Upper lobe of left lung (tissue), 6 donors: ENCODE results near the gene DCAF6. TPM values are rescaled to one million over a fixed set of nuclear protein-coding genes. Genes with fewer than 3 reads are reported as not detected.

Experiments
- ATAC-seq, 2 donors: fragments of 200-7000 bp; cut with Tn5 transposase; one replicate each; pipeline ENCODE4 v1.9.1; 2022; ENCODE audit warnings: mild to moderate bottlenecking in 2 of 2, moderate library complexity in 2 of 2; ENCODE audit not compliant: low FRiP score in 2 of 2
- DNase-seq, 2 donors: peaks; one replicate each; pipeline ENCODE4 v3.0.0-alpha.2; 2019 to 2020
- H3K27ac ChIP-seq, 4 donors: fragments of 200-600 bp; sonication (generic); one replicate each; pipeline ENCODE4 v1.5.1; 2016 to 2019
- H3K27me3 ChIP-seq, 4 donors: fragments of 200-600 bp; sonication (generic); one replicate each; pipeline ENCODE4 v1.5.1; 2017 to 2019
- H3K36me3 ChIP-seq, 4 donors: fragments of 200-600 bp; sonication (generic); one replicate each; pipeline ENCODE4 v1.5.1; 2016 to 2019
- H3K4me1 ChIP-seq, 4 donors: fragments of 200-600 bp; sonication (generic); one replicate each; pipeline ENCODE4 v1.5.1; 2018 to 2019
- H3K4me3 ChIP-seq, 4 donors: fragments of 200-600 bp; sonication (generic); one replicate each; pipeline ENCODE4 v1.5.1; 2017 to 2019; ENCODE audit warnings: mild to moderate bottlenecking in 2 of 4, moderate library complexity in 1 of 4
- H3K9me3 ChIP-seq, 4 donors: fragments of 200-600 bp; sonication (generic); one replicate each; pipeline ENCODE4 v1.5.1; 2018 to 2019
- EP300 ChIP-seq, 4 donors: sonication (generic); formaldehyde crosslinking; IDR thresholded peaks; one replicate each; pipeline ENCODE4 v1.5.1; 2017; ENCODE audit warnings: antibody characterized with exemption in 4 of 4, control low read depth in 2 of 4
- POLR2A ChIP-seq, 4 donors: fragments of 450-650 bp; IDR thresholded peaks; one replicate each; pipeline ENCODE4 v1.5.1; 2016 to 2017; ENCODE audit warnings: antibody characterized with exemption in 4 of 4, mild to moderate bottlenecking in 2 of 4
- POLR2AphosphoS5 ChIP-seq, 2 donors: sonication (generic); formaldehyde crosslinking; IDR thresholded peaks; one replicate each; pipeline ENCODE4 v1.5.1; 2017; ENCODE audit warnings: antibody characterized with exemption in 2 of 2
- WGBS, 2 donors: methylation state at CpG; one replicate each; pipeline ENCODE4 v1.1.5; 2017 to 2018; 5-methylcytosine and 5-hydroxymethylcytosine counted together
- total RNA-seq, 6 donors: library from RNA; depleted of rRNA in 4 of 6; stranded (reverse); fragments of >200 nt in 4 of 6; gene quantifications; one replicate each; pipeline versions ENCODE4 v1.1.0 to v1.2.1, GENCODE V29; 2016 to 2021
- TF ChIP-seq, protein P1 (sequence below), 6 experiments: fragments of 450-650 bp in 4 of 6; fragments of 200-600 bp in 2 of 6; sonication (generic) in 2 of 6; IDR thresholded peaks; one replicate each; pipeline ENCODE4 v1.5.1; 2016 to 2019; ENCODE audit warnings: antibody characterized with exemption in 6 of 6
- donor health status: DM: no; HTN: no; CAD: no; lungs with moderate emphysema.
- donor health status: DM: no; HTN: yes; CAD: no; lungs with severe emphysema.

Gene DCAF6
- total RNA-seq, 6 donors from 2014 or later, result 37.5 to 110 (median 55.5) TPM

- no peak for ATAC-seq
- 76 to 79% methylated on average over 4 of the region's 4 CpGs for WGBS, 2 donors
- TF ChIP-seq, protein P1, sequence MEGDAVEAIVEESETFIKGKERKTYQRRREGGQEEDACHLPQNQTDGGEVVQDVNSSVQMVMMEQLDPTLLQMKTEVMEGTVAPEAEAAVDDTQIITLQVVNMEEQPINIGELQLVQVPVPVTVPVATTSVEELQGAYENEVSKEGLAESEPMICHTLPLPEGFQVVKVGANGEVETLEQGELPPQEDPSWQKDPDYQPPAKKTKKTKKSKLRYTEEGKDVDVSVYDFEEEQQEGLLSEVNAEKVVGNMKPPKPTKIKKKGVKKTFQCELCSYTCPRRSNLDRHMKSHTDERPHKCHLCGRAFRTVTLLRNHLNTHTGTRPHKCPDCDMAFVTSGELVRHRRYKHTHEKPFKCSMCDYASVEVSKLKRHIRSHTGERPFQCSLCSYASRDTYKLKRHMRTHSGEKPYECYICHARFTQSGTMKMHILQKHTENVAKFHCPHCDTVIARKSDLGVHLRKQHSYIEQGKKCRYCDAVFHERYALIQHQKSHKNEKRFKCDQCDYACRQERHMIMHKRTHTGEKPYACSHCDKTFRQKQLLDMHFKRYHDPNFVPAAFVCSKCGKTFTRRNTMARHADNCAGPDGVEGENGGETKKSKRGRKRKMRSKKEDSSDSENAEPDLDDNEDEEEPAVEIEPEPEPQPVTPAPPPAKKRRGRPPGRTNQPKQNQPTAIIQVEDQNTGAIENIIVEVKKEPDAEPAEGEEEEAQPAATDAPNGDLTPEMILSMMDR (IDR thresholded peaks at IDR 0.05), result no peak
- TF ChIP-seq POLR2AphosphoS5 (IDR thresholded peaks at IDR 0.05) (no peak), EP300 (IDR thresholded peaks at IDR 0.05) (no peak), POLR2A (IDR thresholded peaks at IDR 0.05) (no peak)
These were observed 28.2 kb downstream of the DCAF6 start for GRCh38 chr1:167964646-167965045.

DNA sequence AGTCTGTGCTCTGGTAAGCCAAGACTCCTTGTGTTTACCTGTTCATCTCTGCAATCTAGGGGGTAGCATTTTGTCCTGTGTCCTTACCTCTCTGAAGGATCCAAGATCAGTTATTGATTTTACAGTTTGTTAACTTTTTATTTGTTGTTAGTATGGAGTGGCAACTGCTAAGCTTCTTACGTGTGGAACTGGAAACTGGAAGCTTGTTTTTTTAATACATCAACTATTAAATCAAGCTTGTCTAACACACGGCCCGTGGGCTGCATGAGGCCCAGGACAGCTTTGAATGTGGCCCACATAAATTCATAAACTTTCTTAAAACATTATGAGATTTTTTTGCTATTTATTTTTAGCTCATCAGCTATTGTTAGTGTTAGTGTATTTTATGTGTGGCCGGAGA lies 29.6 kb downstream of the DCAF6 start:
- Histone ChIP-seq H3K36me3 (peaks cover 0 to 20% (median 0%) of the 10 kb centered on the region in 4 donors), H3K4me1 (peaks cover 0 to 4% (median 0%) of the 10 kb centered on the region in 4 donors), H3K27me3 (no peaks in the 10 kb centered on the region), H3K4me3 (no peak overlapping the region), H3K27ac (no peak overlapping the region), H3K9me3 (no peaks in the 10 kb centered on the region)
- no peak for ATAC-seq
- TF ChIP-seq POLR2AphosphoS5 (IDR thresholded peaks at IDR 0.05), result no peak
- no peak for TF ChIP-seq EP300 (IDR thresholded peaks at IDR 0.05)
- TF ChIP-seq POLR2A (IDR thresholded peaks at IDR 0.05), result no peak
- TF ChIP-seq, protein P1 (IDR thresholded peaks at IDR 0.05), result no peak
- 75 to 82% methylated on average over 4 of the region's 4 CpGs for WGBS, 2 donors
- no peak for DNase-seq

More at GRCh38 chr1:167964646-167965045, 28.2 kb downstream of the DCAF6 start:
- H3K4me1 ChIP-seq, result peaks cover 0 to 4% (median 1%) of the 10 kb centered on the region in 4 donors
- H3K27me3 ChIP-seq, result no peaks in the 10 kb centered on the region
- no peak for DNase-seq
- peaks cover 0 to 20% (median 0%) of the 10 kb centered on the region in 4 donors for H3K36me3 ChIP-seq
- H3K4me3 ChIP-seq, result no peak overlapping the region
- no peaks in the 10 kb centered on the region for H3K9me3 ChIP-seq
- no peak overlapping the region for H3K27ac ChIP-seq

GRCh38 chr1:167968569-167968968 lies 32.1 kb downstream of the DCAF6 start:
- H3K27ac ChIP-seq, result no peak overlapping the region
- WGBS, 2 donors, result 81 to 84% methylated on average over 3 of the region's 3 CpGs
- ATAC-seq (no peak), DNase-seq (no peak)
- H3K27me3 ChIP-seq, result no peaks in the 10 kb centered on the region
- no peak for TF ChIP-seq POLR2A (IDR thresholded peaks at IDR 0.05)
- TF ChIP-seq EP300 (IDR thresholded peaks at IDR 0.05), result no peak
- TF ChIP-seq, protein P1 (IDR thresholded peaks at IDR 0.05), result no peak
- no peak for TF ChIP-seq POLR2AphosphoS5 (IDR thresholded peaks at IDR 0.05)
- H3K4me3 ChIP-seq, result no peak overlapping the region
- no peaks in the 10 kb centered on the region for H3K9me3 ChIP-seq
- peaks cover 0 to 26% (median 2%) of the 10 kb centered on the region in 4 donors for H3K36me3 ChIP-seq
- peaks cover 0 to 4% (median 0%) of the 10 kb centered on the region in 4 donors for H3K4me1 ChIP-seq

DNA sequence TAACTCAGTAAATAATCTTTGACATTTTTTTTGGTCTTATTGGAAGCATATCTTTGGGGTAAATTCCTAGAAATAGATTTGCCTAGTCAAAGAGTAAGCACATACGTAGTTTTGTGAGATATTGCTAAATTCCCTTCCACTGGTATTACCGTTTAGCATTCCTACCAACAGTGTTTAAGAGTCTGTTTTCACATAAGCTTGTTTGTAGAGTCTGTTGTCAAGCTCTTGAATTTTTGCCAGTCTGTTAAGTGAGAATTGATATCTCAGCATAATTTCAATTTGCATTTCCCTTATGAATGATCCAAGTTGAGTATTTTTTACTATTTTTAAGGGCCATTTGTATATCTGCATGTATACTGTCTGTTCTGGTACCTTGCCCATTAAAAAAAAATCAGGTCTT lies 37.3 kb downstream of the DCAF6 start:
- no peak for ATAC-seq

More for the DNA sequence above, 37.3 kb downstream of the DCAF6 start:
- Histone ChIP-seq H3K36me3 (peaks cover 0 to 28% (median 17%) of the 10 kb centered on the region in 4 donors), H3K4me3 (no peak overlapping the region), H3K27ac (no peak overlapping the region), H3K9me3 (no peaks in the 10 kb centered on the region), H3K27me3 (no peaks in the 10 kb centered on the region), H3K4me1 (no peaks in the 10 kb centered on the region)
- no peak for DNase-seq
- WGBS, 2 donors, result 67 to 75% methylated on average over 2 of the region's 2 CpGs
- TF ChIP-seq POLR2A (IDR thresholded peaks at IDR 0.05) (no peak), EP300 (IDR thresholded peaks at IDR 0.05) (no peak), POLR2AphosphoS5 (IDR thresholded peaks at IDR 0.05) (no peak)
- TF ChIP-seq, protein P1 (IDR thresholded peaks at IDR 0.05), result no peak
